Glomerular visceral epithelial cell (primary cell): ENCODE data around the gene AP3B1.
A peak's percentile ranks its signal among the peaks of the same experiment; 100 is the strongest.

ENCODE experiments used
- DNase-seq: peaks from one replicate; pipeline ENCODE4 v3.0.0-alpha.2; 2016; ENCODE audit errors: extremely low spot score

AP3B1 gene

DNA sequence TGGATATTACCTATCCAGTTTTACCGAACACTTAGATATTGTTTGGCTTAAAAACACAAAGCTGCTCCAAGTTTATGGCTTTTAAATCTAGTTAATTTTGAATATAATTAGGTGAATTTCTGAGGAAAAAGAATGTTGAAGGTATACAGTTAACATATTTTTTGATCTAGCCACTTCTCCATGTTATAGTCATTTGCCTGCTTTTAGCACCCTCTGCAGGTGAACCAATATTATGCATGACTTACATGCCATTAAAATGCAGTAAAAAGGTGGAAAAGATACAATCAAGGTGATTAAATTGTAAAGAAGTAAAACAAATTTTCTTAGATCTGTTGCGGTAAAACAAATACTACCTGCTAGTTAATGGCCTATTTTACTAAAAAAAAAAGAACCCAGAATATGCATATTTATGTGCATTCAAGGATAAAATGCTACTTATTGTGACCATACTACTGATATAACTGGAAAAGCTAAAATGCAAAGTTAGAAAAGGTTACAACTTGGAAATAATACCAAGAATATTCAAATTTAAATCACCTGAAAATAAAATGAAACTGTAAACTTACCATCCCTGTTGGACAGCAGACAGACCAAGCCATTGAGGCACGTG, 132.1 kb downstream of the AP3B1 start:
- peak; percentile 14 for DNase-seq

DNA sequence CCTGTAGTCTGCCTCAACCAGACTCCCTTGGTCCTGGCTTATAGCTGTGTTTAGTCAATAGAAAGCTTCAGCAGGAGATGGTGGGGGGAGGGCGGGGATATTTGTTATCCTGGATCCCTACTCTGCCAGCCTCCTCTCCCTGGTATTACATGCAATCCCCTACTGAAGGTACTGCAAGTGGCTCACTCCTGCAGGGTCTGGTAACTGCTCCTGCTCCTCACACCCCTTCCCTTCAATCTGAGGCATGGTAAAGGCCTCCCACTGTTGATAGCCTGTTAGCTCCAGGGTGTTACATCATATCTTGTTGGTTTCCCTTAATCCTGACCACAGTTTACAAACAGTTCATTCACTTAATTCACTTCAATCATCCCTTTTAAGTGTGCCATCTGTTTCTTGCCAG, 137.5 kb downstream of the AP3B1 start:
- DNase-seq = no peak

DNA sequence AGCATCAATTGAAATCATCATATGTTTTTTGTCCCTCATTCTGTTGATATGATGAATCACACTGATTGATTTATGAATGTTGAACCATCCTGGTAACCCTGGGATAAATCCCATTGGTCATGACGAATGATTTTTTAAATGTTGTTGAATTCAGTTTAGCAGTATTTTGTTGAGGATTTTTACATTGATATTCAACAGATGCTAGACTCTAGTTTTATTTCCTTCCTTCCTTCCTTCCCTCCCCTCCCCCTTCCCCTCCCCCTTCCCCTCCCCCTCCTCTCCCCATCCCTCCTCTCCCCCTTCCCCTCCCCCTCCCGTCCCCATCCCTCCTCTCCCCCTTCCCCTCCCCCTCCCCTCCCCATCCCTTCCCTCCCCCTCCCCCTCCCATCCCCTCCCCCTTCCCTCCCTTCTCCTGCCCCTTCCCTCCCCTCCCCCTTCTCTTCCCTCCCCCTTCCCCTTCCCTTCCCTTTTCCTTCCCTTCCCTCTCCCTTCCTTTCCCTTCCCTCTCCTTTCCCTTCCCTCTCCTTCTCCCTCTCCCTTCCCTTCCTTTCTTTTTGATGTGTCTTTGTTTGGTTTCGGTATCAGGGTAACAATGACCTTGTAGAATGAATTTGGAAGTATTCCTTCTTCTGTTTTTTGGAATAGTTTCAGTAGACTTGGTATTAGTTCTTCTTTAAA, 142.8 kb downstream of the AP3B1 start:
- no peak for DNase-seq

GRCh38 chr5:78137290-78137689, 157.2 kb downstream of the AP3B1 start:
- no peak for DNase-seq

DNA sequence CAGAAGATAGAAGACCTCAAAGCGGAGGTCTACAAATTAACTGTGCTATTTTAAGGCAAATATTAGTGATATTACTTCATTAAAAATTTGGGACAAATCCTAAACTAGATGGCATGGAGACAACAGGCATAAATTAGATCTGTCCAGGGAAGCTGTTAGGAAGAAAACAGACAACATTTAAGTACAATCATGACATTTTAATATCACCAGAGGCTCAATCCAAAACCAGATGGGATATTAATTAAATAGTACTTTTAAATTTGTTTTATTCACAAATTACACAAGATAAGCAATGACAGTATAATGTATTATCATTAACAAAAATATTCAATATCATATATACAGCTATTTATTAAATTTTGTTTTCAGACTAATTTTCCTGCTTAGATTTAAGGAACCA, 161.1 kb downstream of the AP3B1 start:
- no peak for DNase-seq

- no peak for DNase-seq
These were observed 162.0 kb downstream of the AP3B1 start for GRCh38 chr5:78132507-78132906.

GRCh38 chr5:78129597-78129996, 164.9 kb downstream of the AP3B1 start:
- DNase-seq = no peak

GRCh38 chr5:78127875-78128274, 166.6 kb downstream of the AP3B1 start:
- no peak for DNase-seq

GRCh38 chr5:78126536-78126935, 168.0 kb downstream of the AP3B1 start:
- DNase-seq = no peak

- DNase-seq = no peak
These were observed 178.3 kb downstream of the AP3B1 start for GRCh38 chr5:78116167-78116566.

GRCh38 chr5:78113689-78114264, 180.7 kb downstream of the AP3B1 start:
- no peak for DNase-seq

GRCh38 chr5:78112931-78113330, 181.6 kb downstream of the AP3B1 start:
- DNase-seq = no peak

- DNase-seq = no peak
These were observed 184.6 kb downstream of the AP3B1 start for GRCh38 chr5:78109891-78110324.

GRCh38 chr5:78108564-78108963, 185.9 kb downstream of the AP3B1 start:
- DNase-seq = no peak

GRCh38 chr5:78103232-78103918, 191.1 kb downstream of the AP3B1 start:
- no peak for DNase-seq

DNA sequence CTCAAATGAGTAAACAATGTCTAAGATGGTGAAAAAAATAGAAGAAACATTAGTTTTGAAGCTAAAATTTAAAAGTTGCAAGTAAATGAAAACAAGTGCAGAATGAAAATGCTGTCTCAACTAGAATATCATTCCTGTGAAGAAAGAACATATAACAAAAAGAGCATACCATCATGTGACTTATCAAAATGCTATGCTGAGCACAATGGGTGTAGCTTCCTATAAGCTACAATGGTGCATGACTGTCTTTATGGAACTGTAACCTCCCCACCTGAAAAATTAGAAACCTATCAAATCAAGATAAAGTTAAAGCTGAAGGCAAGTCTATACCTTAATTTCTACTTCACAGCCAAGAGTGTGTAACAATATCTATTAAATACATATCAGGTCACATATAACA, 192.0 kb downstream of the AP3B1 start:
- no peak for DNase-seq

GRCh38 chr5:78095125-78095524, 199.4 kb downstream of the AP3B1 start:
- DNase-seq = no peak

GRCh38 chr5:78090002-78090401, 204.5 kb downstream of the AP3B1 start:
- no peak for DNase-seq

DNA sequence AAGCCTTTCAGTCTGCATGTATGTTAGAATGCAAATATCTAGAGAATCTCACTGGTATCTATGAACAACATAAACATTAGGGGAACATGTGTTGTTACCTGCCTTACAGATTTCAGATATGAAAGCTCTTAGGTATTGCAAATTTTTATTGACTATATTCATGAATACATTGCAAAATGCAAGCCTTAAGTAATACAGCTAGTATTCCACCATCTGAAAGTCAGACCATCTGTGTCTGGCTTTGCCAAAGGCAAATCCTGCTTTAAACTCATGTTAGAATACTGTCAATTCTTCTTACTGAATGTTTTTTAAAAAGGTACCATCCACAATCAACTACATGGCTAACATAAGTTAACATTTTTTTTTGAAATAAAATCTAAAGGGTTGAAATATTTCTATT, 215.6 kb downstream of the AP3B1 start:
- no peak for DNase-seq

- DNase-seq = no peak
These were observed 217.0 kb downstream of the AP3B1 start for GRCh38 chr5:78077369-78078068.

GRCh38 chr5:78076351-78076750, 218.1 kb downstream of the AP3B1 start:
- DNase-seq = no peak

DNA sequence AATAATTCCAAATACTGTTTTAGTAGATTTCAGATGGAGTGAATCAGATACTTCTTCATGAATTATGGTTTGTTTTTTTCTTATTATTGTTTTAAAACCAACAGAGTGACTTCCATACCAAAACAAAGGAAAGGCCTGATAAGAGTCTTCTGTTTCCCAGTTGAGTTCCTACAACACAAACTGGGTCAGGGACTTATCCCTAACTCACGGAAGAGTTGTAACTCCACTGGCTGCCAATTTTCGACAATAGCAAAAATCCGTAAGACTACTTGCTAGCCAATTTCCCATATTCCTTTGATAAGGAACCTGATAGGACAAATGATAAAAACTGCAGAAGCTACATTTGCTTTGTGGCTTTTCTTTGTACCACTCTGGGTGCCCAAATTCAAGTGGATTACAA, 219.2 kb downstream of the AP3B1 start:
- no peak for DNase-seq
